Inferior parietal cortex (tissue), 1 donor: ENCODE measurements around the gene HSPA5.
A peak's percentile ranks its signal among the peaks of the same experiment; 100 is the strongest.

Experiments
- DNase-seq: peaks from one replicate; pipeline ENCODE4 v3.0.0-alpha.2; 2016; ENCODE audit errors: extremely low spot score

The HSPA5 gene

GRCh38 chr9:125190361-125190801 lies 50.8 kb downstream of the HSPA5 start:
- DNase-seq: no peak

DNA sequence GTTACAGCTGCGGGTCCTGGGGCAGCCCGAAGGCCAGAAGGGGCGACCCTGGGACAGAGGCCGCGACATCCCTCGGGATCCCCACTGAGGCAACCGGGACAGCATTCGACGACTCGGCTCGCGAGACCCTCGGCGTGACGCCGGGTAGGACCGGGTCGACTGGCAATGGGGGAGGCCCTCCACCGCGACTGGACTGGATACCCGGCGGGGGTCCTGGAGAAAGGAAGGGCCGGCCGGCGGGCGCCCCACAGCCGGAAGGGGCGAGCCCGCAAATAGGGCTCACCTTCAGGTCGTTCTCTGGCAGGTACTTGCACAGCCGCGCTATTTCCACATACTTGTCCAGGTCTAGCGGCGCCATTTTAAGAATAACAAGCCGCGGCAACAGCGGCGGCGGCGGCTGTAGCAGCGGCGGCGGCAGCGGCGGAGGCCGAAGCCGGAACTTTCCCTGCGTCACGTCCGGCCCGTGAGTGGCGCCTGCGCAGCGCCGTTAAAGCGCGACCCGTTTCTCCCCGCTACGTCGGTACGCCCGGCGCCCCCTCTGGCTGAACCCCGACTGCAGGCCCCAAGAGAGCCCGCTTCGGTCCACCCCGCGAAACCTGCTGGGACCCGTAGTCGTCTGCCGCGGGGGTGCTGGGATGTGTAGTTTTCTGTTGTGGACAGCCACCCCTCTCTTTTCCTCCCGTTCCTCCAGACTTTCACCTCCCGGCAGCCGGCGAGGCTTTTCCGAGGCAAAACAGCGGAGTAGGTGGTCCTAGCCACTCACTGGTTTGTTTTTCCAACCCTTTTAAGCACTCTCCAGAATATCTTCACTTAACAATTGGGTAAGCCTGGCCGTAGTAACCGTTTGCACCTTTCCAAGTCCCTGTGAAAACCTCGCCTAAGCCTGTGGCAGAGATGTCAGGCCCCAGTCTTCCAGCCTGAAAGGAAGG lies 51.5 kb downstream of the HSPA5 start, which contains the start of gene PPP6C:
Gene PPP6C (minus strand): TSS at position 443 of the 929 bp plus-strand sequence. CDS start 85 bp downstream, at position 358.
- peak; percentile 96 for DNase-seq

GRCh38 chr9:125189011-125189360 lies 52.2 kb downstream of the HSPA5 start:
- no peak for DNase-seq
